HG03432 (cell line): ENCODE measurements around the gene TET2.

Experiments
- ATAC-seq: cut with Tn5 transposase; IDR thresholded peaks from one replicate; pipeline ENCODE4 v1.9.1; 2021; ENCODE audit warnings: mild to moderate bottlenecking, moderate library complexity; ENCODE audit not compliant: unreplicated experiment

The TET2 gene

DNA sequence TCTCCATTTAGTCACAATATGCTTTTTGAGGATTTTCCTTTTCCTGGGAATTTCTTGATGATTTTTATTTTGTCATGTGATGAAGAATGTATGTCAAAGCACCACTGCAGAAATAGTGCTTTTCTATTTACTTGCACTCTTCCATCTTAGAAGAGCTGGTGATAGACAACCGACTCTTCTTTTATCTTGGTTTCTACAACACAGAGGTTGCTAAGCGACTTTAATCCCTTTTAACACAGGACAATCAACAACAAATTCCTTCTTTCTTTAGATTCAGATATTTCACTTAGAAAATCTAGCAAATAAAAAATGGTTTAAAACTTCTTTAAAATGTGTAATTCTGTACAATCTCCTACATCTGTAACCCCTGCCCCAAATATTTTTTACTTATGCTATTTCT is 34.6 kb downstream of the TET2 start:
- no peak for ATAC-seq

DNA sequence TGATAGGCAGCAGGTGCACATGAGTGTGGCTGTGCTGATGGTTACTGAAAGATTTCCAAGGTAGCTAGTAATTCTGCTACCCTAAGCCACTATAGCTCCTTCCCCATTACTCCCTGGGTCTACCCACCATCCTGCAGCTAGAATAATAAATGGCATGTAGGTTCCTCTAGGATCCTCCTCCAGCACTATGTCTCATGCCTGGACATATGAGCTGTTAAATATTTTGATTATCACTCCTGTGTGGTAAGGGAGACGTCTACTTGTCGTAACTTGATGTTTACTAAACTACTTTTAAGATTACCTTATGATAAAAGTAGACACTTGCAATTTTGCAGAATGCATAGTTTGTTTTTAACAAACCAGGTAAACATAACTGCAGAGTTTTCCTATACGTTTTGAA is 35.5 kb downstream of the TET2 start:
- ATAC-seq = no peak

DNA sequence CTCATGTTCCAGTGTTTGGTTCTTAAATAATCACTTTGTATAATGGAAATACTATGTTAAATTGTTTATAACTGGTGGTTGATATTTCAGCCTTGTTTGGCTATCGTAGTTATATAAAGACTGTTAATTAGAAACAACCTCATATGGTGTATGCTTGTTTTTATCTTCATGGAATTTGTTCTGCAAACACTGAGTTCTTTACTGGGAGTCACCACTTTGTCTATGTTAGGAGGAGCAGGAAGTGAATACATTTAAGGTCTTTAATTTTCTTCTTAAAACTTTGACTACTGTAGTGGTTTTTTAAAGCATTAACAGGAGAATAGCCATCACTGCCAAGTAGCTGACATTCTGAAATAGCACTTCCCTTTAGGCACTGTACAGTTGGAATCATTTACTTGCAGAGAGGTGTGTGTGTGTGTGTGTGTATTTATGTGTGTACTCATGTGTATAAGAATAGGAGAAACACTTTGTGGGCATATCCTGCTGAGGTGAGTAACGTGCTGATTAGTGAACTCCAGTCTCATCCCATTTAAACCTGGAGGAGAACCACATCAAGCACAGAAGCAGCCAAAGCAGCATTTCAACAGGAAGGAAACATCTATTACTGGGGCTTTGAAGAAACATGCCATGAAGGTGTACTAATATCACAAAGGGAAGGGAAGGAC is 37.8 kb downstream of the TET2 start:
- no peak for ATAC-seq

DNA sequence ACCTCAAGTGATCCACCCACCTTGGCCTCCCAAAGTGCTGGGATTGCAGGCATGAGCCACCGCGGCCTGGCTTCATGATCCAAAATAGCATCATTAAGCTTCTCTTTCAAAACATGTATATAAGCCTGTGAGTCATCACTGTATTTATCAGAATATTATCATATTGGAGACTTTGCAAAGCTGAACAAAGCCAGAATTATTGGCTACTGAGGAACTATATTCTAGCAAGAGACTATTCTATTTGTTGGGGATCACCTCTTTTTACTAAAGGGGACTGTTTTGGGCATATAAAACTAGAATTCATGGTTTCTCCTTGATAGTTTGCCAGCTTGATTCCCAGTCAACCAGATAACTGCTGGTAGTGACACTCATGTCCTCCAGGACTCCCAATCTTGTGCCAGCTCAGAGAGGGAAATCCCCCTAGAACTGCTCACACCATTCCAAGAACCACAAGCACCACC is 40.1 kb downstream of the TET2 start:
- ATAC-seq = no peak

DNA sequence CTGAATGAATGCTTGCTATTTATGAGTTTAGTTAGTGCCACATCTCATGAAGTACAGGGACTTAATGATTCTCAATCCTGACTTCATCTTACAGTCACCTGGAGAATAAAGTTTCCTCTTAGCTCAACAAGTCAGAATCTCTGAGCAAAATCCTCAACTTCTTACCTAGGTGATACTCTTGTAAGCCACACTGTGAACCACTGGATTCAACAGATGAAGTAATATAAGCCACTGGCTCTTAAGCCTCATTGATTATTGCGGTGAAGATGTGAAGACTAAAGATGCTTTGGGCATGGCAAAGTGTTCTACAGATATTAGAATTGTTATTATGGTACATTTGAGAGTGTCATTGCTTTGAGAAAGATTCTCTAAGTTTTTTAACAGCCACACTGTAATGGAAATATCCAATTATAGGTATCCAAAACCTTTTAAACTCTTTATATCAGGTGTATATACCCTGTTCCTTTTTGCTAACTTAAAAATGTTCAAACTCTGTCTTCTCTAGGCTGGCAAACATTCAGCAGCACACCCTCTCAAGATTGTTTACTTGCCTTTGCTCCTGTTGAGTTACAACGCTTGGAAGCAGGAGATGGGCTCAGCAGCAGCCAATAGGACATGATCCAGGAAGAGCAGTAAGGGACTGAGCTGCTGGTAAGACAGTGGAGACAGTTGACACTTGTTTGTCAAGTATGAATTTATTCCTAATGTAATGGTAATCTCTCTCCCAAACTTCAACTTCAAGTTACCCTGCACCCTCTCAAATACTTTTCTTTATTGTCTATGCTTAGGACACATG is 43.4 kb downstream of the TET2 start:
- ATAC-seq = no peak

DNA sequence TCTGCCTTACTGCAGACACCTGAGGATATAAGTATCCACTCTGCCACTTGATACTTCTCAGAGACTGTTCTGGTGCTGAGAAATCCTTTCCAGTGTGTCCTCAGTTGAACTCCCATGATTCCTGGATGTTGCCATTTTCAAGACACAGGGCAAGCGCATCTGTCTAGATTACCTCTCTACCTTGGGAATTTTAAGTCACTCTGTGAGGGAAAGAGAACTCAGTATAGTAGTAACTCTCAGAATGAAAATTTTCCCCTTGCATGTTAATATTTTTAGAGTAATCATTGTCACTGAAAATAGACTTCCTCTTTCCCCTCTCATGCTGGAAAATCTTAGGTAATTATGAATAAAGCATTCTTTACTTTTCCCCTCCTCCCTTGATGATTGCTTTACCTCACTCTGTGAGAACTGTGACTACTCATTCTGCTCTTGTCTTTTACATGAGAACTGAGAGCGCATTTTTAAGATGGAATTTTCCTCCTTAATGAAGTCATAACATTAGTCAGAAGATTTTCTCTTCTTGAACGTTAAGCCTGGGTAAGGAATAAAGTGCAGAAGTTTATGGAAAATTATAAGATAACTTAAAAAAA is 45.0 kb downstream of the TET2 start:
- ATAC-seq = peak; percentile 65

DNA sequence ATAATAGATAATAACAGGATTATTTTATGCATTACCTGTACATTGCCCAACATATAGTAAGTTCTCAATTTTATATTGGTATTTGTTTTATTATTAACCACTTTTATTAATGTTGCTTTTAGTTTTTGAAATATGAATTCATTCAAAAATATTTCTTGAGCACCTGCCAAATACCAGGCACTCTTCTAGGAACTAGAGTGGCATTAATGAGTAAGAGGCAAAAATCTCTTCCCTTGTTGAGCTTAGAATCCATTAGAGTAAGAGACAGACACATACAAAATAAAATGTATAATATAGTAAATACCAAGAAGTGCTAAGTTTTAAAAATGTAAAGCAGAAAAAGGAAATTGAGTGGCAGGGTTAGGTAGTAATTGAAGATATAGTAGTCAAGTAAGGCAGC is 45.8 kb downstream of the TET2 start:
- ATAC-seq = no peak

DNA sequence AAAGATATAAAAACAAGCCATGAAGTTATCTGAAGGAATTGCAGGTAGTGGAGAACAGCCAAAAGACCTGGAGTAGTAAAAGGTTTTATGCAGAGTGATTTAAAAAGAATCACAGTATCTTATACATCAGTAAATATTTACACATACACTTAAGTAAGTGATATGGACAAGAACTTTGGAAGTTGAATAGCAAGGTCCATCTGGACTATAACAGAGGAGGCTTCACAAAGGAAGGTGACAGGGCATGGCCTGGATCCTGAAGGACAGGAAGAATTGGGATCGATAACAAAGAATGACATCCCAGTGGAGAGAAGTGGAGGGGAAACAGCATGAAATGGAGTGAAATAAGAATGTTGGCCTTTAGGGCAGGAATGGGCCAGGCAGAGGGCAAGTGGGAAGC is 46.2 kb downstream of the TET2 start:
- ATAC-seq = no peak

DNA sequence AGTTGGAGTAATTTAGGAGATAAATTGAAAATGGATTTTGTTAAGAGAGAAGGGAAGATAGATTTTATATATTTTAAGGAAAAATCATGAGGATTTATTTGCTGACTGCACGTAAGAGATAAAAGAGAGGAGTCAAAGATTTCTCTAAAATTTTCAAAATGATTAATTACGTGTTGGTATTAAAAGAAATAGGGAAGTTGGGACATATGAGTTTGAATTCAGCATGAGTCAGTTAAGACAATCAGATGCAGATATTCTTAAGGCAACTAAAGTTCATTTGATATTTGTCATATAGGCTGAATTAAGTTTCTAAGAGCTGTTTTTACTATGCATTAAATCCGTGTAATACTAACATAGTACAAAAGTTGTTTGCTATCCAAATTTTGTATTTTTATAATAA is 46.9 kb downstream of the TET2 start:
- ATAC-seq = no peak

DNA sequence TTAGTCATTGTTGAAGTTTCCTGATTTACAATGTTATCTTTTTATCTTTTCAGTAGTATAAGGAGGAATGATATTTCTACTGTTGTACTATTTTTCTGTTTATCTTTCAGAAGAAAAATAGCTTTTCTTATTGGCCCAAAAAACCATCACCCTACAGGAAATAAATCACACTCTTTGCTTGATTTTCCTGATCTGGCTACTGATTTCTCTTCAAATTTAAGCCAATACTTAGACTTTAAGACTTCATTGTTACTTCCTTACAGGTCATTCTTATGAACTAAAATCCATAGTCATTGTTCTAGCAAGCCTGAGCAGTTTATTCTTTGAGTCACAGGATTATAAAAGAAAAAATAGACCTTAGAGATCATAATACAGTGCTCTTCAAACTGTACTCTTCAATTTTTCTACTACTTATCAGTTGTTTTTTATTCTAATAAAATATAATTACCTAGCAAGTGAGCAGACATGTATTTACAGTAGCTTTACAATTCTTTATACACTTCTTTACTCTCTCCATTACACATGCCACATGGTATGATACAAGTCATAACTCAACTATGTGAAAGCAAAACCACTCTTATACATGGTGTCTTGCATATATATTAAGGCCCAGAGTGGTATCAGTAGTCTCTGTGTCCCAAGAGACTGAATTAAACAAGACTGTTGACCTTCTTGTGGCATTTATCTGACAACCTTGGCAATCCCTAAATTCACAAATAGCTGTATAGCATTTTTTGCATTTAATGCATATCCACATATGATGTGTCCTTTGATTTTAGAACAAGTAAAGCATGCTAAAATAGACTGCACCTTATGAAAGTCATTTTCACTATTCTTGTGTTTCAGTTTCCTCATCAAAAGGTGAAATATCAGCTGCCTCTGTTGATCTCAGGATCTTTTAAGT is 47.9 kb downstream of the TET2 start:
- ATAC-seq = peak; percentile 89

DNA sequence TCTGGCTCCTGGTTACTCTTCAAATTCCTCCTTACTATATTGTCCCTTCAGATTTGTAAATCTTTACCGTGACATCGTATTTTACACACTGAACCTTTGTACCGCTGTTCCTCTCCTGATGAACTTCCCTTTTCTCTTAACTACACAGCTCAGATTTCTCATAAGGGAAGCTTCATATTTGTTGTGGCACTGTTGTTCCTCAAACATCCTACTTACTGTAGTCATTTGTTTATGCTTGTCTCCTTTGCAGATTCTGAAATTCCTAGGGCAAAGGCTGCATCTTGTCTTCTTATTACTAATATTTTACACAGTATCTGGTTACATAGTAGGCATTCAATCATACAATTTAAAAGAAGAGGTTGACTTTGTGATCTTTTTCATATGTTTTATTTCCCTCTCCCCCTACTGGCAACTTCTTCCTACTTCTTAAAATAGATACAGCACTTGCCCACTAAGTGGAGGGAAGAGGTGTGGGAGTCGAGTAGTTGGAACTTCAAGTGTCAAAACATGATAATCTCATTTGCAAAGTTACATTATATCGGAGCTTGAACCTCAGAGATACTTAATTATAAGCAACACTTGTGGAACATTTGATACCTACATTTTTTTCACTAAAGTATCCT is 50.0 kb downstream of the TET2 start:
- ATAC-seq = peak; percentile 33

DNA sequence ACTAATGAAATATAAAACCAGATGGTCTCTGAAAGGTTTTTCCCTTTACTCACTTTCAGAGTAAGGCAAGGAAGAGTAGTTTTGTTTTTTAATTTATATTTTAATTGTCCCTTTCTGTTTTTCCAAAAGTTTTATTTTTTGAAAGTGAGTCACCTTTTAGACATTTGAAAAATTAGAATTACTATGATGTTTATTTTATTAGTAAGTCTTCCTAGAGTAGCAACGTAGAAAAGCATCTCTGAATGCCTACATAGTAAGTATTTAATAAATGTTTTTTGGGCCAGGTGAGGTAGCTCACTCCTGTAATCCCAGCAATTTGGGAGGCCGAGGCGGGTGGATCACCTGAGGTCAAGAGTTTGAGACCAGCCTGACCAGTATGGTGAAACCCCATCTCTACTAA is 51.1 kb downstream of the TET2 start:
- ATAC-seq = no peak

DNA sequence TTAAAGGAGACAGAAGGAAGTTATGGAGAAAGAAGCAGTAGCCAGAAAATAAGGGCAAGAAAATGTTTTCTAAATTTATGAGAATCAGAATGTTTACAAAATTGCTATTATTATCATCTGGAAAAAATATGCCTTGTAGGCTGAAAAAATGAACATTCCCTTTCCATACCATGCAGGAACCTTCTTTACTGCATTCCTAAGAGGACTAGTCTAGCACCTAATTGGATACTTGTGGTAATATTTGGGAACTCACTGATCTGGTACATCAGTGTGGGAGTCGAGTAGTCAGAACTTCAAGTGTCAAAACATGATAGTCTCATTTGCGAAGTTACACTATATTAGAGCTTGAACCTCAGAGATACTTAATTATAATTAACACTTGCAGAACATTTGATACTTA is 51.9 kb downstream of the TET2 start:
- no peak for ATAC-seq

DNA sequence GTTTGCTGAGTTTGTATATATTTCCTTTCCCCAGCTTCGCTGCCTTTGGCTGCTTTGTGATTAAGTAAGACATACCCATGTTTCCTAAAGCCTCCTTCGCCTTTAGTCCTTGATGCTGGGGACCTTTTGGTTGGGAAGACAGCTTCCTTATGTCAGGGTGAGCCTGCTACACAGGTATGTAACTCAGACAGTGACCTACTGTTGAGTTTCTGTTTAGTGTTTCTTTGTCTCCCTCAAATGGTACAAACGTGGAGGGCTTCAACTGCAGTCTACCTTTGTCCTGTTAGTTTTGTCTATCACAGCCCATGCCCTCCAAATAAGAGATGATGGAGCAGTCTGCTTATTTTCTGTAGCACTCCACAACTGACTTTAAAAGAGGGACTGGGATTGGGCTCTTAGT is 59.5 kb downstream of the TET2 start:
- no peak for ATAC-seq

DNA sequence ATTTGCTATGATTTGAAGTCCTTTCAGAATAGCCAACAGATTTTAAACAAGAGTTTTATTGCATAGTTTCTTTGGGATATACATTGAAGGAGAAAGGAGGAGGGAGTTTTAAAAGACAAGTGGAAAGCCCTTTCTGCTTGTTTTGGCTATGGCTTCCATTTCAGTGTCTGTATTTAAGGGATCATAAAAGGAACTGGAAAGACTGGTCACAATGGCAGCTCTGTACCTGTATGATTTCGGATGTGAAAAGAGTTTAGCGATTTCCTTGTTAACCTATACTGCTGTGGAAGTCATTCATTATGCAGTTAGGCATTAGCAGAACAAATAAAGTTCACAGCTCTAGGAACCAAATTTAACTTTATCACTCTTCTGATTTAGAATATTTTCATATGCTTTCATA is 60.7 kb downstream of the TET2 start:
- no peak for ATAC-seq

DNA sequence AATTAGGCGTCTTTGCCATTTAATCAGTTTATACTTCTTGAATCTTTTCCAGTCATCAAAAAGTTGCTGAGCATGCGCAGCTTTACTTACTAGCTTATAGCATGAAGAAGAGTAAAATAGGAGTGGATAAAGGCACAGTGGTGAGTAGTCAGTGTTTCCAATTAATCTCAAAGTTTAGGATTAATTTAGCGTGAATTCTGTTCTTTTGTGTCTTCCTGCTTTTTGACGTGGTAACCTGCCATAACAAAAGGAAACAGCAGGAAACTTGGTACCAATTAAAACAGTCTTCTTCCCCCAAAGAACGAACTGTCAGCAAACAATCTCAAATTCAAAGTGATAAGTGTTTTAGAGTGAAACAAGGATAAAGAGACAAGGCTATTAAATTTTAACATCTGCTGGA is 61.9 kb downstream of the TET2 start:
- ATAC-seq = no peak

DNA sequence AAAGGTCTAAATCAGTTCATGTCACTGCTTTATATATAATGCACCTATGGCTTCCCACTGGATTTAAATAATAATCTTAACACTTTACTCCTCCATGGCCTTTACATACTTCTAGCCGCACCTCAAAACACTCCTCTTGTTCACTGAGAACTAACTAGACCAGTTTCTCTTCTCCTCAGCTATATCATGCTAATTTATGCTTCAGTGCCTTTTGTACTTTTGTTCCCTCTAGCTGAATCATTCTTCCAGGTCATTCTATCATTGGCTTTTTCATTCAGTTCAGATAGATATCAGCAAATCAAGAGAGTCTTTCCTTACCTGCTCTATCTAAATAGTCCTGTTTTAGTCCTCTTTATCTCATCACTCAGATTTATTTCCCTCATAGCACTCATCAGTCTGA is 64.2 kb downstream of the TET2 start:
- ATAC-seq = no peak

DNA sequence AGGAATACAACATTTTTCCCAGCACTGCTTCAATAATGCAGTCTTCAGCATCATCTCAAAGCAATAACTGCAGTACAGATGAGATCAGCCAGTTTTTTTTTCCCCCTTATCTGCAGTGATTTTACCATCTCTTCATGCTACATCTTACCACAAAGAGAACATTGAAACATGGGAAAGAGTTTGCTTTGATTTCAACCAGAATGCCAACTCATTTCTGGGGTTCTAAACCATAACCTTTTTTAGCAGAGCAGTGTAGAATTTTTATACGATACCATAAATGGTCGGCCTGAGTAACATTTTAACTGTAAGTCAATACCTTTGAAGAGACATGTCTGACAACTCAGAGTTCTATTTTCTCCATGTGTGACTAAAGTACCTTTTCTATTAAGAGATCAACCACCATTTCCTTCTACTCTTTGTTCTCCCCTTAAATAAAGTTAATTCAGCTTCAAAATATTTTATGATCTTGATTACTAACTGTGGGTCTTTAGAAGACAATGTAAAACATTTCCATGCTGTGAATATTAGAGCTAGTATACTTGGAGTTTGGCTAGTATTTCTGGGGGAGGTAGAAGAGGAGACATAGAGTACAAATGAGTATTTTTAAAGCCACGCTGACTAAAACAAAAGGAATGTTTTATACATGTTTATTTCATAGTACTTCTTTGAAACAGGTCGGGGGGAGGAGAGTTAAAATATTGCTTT is 69.1 kb downstream of the TET2 start:
- peak; percentile 84 for ATAC-seq

DNA sequence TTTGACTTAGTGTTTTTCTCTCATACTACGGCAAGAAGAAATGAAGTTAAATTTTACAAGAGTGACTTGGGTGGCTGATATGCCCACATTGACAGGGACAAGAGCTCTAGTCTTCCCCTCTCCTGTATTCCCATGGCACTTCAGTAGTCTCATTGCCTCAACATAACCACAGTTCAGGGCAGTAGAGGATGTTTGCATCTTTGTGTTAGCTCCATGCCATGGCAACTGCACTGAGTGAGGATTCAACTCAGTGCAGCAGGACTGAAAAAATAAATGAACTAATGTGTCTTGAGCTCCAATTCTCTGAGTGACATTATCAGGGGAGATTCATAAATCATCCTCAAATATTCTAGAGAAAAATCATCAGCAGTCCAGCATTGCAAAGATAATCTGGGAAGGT is 78.8 kb downstream of the TET2 start:
- ATAC-seq = no peak

DNA sequence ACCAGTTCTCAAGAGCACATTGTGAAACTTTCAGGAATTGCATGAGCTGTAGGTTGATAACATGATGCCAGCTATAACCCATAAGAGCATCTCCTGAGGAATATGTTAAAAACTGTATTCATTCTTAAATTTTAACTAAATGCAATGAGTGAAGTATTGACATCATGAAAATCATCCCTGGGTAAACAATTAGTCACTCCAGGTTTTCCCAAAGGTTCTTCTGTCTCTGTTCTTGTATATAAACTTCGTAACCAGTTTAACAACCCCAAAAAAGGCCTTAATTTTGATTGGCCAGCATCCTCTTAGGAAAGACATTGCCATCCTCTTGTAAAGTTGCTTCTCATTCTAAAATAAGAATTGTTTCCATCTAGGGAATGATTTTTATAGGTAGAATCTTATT is 80.4 kb downstream of the TET2 start:
- no peak for ATAC-seq
